HAP-1 (cell line): Measurements from ENCODE around the gene JADE1.

ENCODE experiments used
- DNase-seq, 2 experiments: peaks; one replicate each; pipeline ENCODE4 v3.0.0-alpha.2; 2016 to 2020; ENCODE audit warnings: low spot score in 2 of 2
- H3K27me3 ChIP-seq: fragments of 250-450 bp; sonication (Bioruptor Pico); 2 replicates; pipeline ENCODE4 v1.5.1; 2020; ENCODE audit warnings: low read depth, mild to moderate bottlenecking, moderate library complexity
- H3K36me3 ChIP-seq: fragments of 250-450 bp; sonication (Bioruptor Pico); replicated peaks from 2 replicates; pipeline ENCODE4 v1.5.1; 2020; ENCODE audit warnings: mild to moderate bottlenecking
- H3K4me1 ChIP-seq: fragments of 250-450 bp; sonication (Bioruptor Pico); 2 replicates; pipeline ENCODE4 v1.5.1; 2020; ENCODE audit warnings: mild to moderate bottlenecking
- H3K4me3 ChIP-seq: fragments of 250-450 bp; sonication (Bioruptor Pico); 2 replicates; pipeline ENCODE4 v1.5.1; 2020; ENCODE audit warnings: mild to moderate bottlenecking, moderate library complexity
- H3K9me3 ChIP-seq: fragments of 250-450 bp; sonication (Bioruptor Pico); 2 replicates; pipeline ENCODE4 v1.5.1; 2020; ENCODE audit warnings: mild to moderate bottlenecking, moderate library complexity
- in situ Hi-C: fragments of 300-500 bp; cut with MboI; formaldehyde crosslinking; loops from 3 replicates; pipeline ENCODE4 v1.14.3; 2020; ENCODE audit warnings: low sequenced_read_pairs, inconsistent platforms, mixed read lengths

Gene JADE1

DNA sequence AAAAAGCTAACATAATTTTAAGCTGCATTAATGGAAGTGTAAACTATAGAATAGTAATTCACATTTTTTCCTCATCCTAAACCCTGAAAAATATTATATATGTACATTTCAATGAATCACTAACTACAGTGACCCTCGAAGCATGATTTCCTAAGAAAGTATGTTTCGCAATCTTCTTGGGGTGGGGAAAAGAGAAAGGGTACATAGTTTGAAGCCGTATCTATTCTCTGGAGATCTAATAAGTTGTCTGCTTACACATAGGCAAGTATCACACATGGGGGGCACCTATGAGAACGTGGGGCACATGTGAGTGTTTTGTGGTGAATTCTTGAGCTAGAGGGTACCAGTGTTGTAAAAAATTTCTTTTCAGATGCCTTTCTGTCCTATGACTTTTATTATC lies 71.2 kb downstream of the JADE1 start:
- H3K4me3 ChIP-seq = no peak overlapping the region
- in situ Hi-C loops = no loop called here
- peaks cover 5% of the 10 kb centered on the region; the same call in 1 of the 2 replicates for H3K36me3 ChIP-seq
- no peaks in the 10 kb centered on the region for H3K9me3 ChIP-seq
- H3K27me3 ChIP-seq = no peaks in the 10 kb centered on the region
- no peaks in the 10 kb centered on the region for H3K4me1 ChIP-seq
- no peak for DNase-seq

- H3K4me3 ChIP-seq = no peak overlapping the region
- in situ Hi-C loops = no loop called here
- DNase-seq = no peak
- no peaks in the 10 kb centered on the region for H3K9me3 ChIP-seq
- H3K36me3 ChIP-seq = no peaks in the 10 kb centered on the region
- no peaks in the 10 kb centered on the region for H3K4me1 ChIP-seq
- no peaks in the 10 kb centered on the region for H3K27me3 ChIP-seq
Measured at GRCh38 chr4:128904821-128905220, 95.3 kb downstream of the JADE1 start.

DNA sequence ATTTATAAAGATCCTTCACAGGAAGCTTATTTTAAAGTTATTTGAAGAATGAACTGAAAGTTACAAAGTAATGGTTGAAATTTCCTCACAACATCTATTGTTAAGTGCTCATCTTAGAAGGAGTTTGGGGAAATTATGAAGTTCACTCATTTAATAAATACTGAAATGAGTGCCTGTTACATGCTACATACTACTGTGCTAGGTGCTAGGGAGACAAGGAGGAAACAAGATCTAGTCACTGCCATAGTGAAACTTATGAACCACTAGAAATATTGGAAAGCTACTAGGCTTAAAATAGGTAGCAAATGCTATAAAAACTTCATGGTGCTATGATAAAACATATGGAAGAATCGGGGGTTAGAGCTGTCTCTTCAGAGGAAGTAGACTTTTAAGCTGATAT lies 97.1 kb downstream of the JADE1 start:
- Histone ChIP-seq H3K36me3 (no peaks in the 10 kb centered on the region), H3K9me3 (no peaks in the 10 kb centered on the region), H3K27me3 (no peaks in the 10 kb centered on the region), H3K4me3 (no peak overlapping the region), H3K4me1 (no peaks in the 10 kb centered on the region)
- in situ Hi-C loops = no loop called here
- no peak for DNase-seq

- Histone ChIP-seq H3K27me3 (no peaks in the 10 kb centered on the region), H3K4me3 (no peak overlapping the region), H3K9me3 (no peaks in the 10 kb centered on the region), H3K36me3 (no peaks in the 10 kb centered on the region), H3K4me1 (no peaks in the 10 kb centered on the region)
- no peak for DNase-seq
- in situ Hi-C loops = no loop called here
Measured at GRCh38 chr4:128907981-128908380, 98.5 kb downstream of the JADE1 start.

DNA sequence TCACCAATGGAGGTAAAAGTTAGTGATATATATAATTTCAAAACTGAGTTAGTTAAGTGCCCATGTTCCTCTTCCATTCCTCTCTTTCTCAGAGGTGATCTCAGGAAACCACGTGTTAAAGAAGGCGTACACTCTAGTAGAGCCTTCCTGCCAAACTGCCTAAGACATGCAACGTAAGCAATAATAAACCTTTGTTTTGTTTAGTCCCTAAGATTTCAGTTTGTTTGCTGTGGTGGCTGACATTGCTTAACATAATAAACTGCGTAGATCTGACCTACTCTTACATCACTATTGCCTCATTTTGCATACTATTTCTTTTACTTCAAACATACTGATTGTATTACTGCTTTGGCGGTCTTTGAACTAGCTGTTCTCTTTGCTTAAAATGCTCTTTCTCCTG lies 99.2 kb downstream of the JADE1 start:
- Histone ChIP-seq H3K4me1 (no peaks in the 10 kb centered on the region), H3K27me3 (no peaks in the 10 kb centered on the region), H3K36me3 (no peaks in the 10 kb centered on the region), H3K9me3 (no peaks in the 10 kb centered on the region), H3K4me3 (no peak overlapping the region)
- in situ Hi-C loops = no loop called here
- DNase-seq = no peak

DNA sequence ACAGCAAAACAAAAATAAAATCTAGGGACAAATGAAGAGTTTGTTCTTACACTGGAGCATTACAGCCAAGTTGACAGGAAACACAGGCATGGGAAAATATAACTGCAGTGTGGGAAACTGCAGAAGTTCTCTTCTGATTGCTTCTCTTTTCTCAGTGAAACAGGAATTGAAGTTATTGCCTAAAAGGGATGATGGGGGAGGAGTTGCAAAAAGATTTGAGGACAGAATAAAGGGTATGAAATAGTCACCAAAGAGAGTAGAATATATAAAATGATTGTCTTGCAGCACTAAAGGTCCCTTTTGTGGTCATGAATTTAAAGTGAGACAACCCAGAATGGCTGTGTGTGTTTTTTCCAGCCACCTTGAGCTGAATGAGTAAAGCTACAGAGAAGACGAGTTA lies 103.7 kb downstream of the JADE1 start:
- no peak for DNase-seq
- Histone ChIP-seq H3K9me3 (no peaks in the 10 kb centered on the region), H3K4me3 (no peak overlapping the region), H3K27me3 (no peaks in the 10 kb centered on the region), H3K36me3 (no peaks in the 10 kb centered on the region), H3K4me1 (no peaks in the 10 kb centered on the region)
- in situ Hi-C loops = no loop called here

DNA sequence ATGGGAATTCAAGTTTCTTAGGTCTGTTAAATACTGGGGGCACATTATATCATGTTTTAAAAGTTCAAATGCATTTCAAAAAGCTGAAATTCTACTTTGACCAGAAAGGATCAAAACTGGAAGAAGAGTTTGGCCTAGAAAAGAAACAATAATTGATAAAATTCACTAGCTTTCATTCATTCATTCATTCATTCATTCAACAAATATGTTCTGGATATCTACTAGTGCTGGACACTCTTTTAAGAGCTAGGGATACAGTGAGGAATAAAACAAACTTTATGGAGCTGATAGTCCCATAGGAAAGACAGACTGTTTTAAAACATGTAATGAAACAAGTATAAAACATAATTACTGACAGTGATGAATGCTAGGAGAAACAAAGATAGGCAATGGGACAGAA lies 106.0 kb downstream of the JADE1 start:
- no peak for DNase-seq
- H3K36me3 ChIP-seq = no peaks in the 10 kb centered on the region
- H3K9me3 ChIP-seq = no peaks in the 10 kb centered on the region
- no peaks in the 10 kb centered on the region for H3K4me1 ChIP-seq
- in situ Hi-C loops = no loop called here
- no peaks in the 10 kb centered on the region for H3K27me3 ChIP-seq
- H3K4me3 ChIP-seq = no peak overlapping the region

GRCh38 chr4:128916832-128917231 lies 107.3 kb downstream of the JADE1 start:
- in situ Hi-C loops = no loop called here
- Histone ChIP-seq H3K36me3 (no peaks in the 10 kb centered on the region), H3K27me3 (no peaks in the 10 kb centered on the region), H3K4me1 (no peaks in the 10 kb centered on the region), H3K4me3 (no peak overlapping the region), H3K9me3 (no peaks in the 10 kb centered on the region)
- DNase-seq = no peak

DNA sequence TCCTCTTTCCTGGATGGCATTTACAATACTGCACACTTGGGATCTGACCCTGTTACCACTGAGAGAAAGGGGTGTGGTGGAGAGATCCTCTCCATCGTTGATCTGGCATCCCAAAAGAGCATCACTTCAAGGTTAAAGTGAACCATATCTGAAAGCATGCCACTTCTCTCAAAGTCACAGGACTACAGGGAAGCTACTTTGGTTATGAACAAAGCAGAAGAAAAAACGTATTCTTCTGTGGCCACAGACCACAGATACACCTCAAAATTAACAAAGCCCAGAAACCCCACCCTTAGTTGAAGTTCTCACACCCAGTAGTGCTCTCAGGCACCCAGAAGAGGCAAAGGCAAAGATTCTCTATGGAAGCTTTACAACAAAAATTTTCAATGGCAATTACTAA lies 108.3 kb downstream of the JADE1 start:
- no peak overlapping the region for H3K4me3 ChIP-seq
- H3K9me3 ChIP-seq = no peaks in the 10 kb centered on the region
- no peak for DNase-seq
- no peaks in the 10 kb centered on the region for H3K4me1 ChIP-seq
- H3K27me3 ChIP-seq = no peaks in the 10 kb centered on the region
- H3K36me3 ChIP-seq = no peaks in the 10 kb centered on the region
- in situ Hi-C loops = no loop called here

DNA sequence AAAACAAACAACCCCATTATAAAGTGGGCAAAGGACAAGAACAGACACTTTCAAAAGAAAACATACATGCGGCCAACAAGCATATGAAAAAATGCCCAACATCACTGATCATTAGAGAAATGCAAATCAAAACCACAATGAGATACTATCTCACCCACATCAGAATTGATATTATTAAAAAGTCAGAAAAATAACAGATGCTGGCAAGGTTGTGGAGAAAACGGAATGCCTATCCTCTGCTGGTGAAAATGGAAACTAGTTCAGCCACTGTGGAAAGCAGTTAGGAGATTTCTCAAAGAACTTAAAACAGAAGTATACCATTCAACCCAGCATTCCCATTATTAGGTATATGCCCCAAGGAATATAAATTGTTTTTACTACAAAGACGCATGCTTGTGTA lies 112.5 kb downstream of the JADE1 start:
- Histone ChIP-seq H3K9me3 (no peaks in the 10 kb centered on the region), H3K4me1 (no peaks in the 10 kb centered on the region), H3K36me3 (no peaks in the 10 kb centered on the region), H3K4me3 (no peak overlapping the region), H3K27me3 (no peaks in the 10 kb centered on the region)
- DNase-seq = no peak
- in situ Hi-C loops = no loop called here
